ENCODE results near the gene LRRC72. TPM values are rescaled to one million over a fixed set of nuclear protein-coding genes. Genes with fewer than 3 reads are reported as not detected.
"Not testable (repeated sequence)": the region's sequence is repeated elsewhere in the genome, so short reads cannot be mapped to it uniquely, and the experiment has no call there.

LRRC72 gene
- not detected in 2 replicates for total RNA-seq

GRCh38 chr7:16526742-16527540, at the start of gene LRRC72:
Gene LRRC72, plus strand, starts transcription at chr7:16526825. Its CDS starts 128 bp downstream, at chr7:16526953.
- DNase-seq (ENCODE audit: low read depth, low spot score) = no peak

- DNase-seq (ENCODE audit: low read depth, low spot score) = no peak
These were observed 47.5 kb upstream of the LRRC72 start for GRCh38 chr7:16479161-16479560.

GRCh38 chr7:16479591-16479990, 47.0 kb upstream of the LRRC72 start:
- DNase-seq (ENCODE audit: low read depth, low spot score) = no peak

- DNase-seq (ENCODE audit: low read depth, low spot score) = no peak
These were observed 42.0 kb upstream of the LRRC72 start for GRCh38 chr7:16484453-16485158.

- DNase-seq (ENCODE audit: low read depth, low spot score) = no peak
These were observed 35.5 kb upstream of the LRRC72 start for GRCh38 chr7:16491148-16491547.

- no peak for DNase-seq (ENCODE audit: low read depth, low spot score)
These were observed 34.0 kb upstream of the LRRC72 start for GRCh38 chr7:16492513-16493062.

- no peak for DNase-seq (ENCODE audit: low read depth, low spot score)
These were observed 33.4 kb upstream of the LRRC72 start for GRCh38 chr7:16493266-16493665.

GRCh38 chr7:16494551-16494950, 32.1 kb upstream of the LRRC72 start:
- DNase-seq (ENCODE audit: low read depth, low spot score) = no peak

GRCh38 chr7:16494955-16495719, 31.5 kb upstream of the LRRC72 start:
- no peak for DNase-seq (ENCODE audit: low read depth, low spot score)

- DNase-seq (ENCODE audit: low read depth, low spot score) = no peak
These were observed 28.5 kb upstream of the LRRC72 start for GRCh38 chr7:16498122-16498521.

- DNase-seq (ENCODE audit: low read depth, low spot score) = no peak
These were observed 24.3 kb upstream of the LRRC72 start for GRCh38 chr7:16502303-16502702.

- DNase-seq (ENCODE audit: low read depth, low spot score) = no peak
These were observed 22.6 kb upstream of the LRRC72 start for GRCh38 chr7:16504019-16504418.

GRCh38 chr7:16506422-16506821, 20.2 kb upstream of the LRRC72 start:
- DNase-seq (ENCODE audit: low read depth, low spot score) = not testable (repeated sequence)

GRCh38 chr7:16509829-16510228, 16.8 kb upstream of the LRRC72 start:
- no peak for DNase-seq (ENCODE audit: low read depth, low spot score)

GRCh38 chr7:16511314-16511713, 15.3 kb upstream of the LRRC72 start:
- no peak for DNase-seq (ENCODE audit: low read depth, low spot score)

- DNase-seq (ENCODE audit: low read depth, low spot score) = no peak
These were observed 14.5 kb upstream of the LRRC72 start for GRCh38 chr7:16512097-16512496.

- no peak for DNase-seq (ENCODE audit: low read depth, low spot score)
These were observed 12.4 kb upstream of the LRRC72 start for GRCh38 chr7:16514271-16514670.

GRCh38 chr7:16514729-16515128, 11.9 kb upstream of the LRRC72 start:
- DNase-seq (ENCODE audit: low read depth, low spot score) = no peak

GRCh38 chr7:16515785-16516685, 10.6 kb upstream of the LRRC72 start:
- DNase-seq (ENCODE audit: low read depth, low spot score) = no peak

- DNase-seq (ENCODE audit: low read depth, low spot score) = not testable (repeated sequence)
These were observed 6.6 kb upstream of the LRRC72 start for GRCh38 chr7:16519985-16520384.

GRCh38 chr7:16524332-16524731, 2.3 kb upstream of the LRRC72 start:
- DNase-seq (ENCODE audit: low read depth, low spot score) = no peak

Data from pulmonary artery endothelial cell (primary cell).